SU-DHL-6 (cell line): ENCODE data around the gene KSR1.

Source experiments
- EZH2phosphoT487 ChIP-seq: fragments of 200-600 bp; sonication (generic), shearing (Covaris generic); conservative IDR thresholded peaks from 2 replicates; pipeline ENCODE4 v1.6.1; 2018; ENCODE audit warnings: mild to moderate bottlenecking, antibody characterized with exemption, low read length, moderate library complexity, mixed read lengths
- TF ChIP-seq, protein P1 (sequence below): fragments of 200-600 bp; sonication (generic); IDR thresholded peaks from one replicate; pipeline ENCODE4 v1.5.1; 2017; ENCODE audit warnings: antibody characterized with exemption, mild to moderate bottlenecking, low read length, moderate library complexity; ENCODE audit not compliant: insufficient read depth, poor library complexity, severe bottlenecking

DNA sequence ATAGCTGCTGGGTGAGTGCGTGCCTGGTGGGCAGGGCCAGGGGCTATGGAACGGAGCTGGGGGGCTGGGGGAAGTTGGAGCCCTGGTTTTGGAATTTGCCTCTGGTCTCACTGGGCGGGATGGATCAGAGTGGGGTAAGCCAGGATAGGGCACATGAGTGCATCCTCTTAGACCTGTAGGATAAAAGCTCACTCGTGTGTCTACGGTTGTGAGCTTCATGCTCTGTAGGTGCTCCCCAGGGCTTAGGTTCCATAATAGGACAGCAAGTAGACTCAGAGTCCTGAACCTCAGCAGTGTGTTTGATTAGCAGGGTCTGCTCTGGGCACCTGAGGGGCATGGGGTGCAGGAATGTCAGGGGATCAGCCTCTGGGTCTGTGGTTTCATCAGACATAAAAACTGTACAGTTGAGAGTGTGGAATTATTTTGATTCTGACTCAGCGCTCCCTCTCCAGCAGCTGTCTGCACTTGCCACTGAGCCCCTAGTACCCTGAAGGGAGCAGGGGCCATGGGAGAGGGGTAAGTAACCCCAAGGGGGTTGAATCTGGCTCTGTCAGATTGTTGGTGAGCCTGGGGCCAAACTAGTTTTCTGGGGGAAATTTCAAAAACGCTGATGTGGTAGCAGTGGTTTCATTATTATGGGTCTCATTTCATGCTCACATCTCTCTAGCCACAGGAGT is 90.5 kb downstream of the KSR1 start:
- TF ChIP-seq, protein P1, sequence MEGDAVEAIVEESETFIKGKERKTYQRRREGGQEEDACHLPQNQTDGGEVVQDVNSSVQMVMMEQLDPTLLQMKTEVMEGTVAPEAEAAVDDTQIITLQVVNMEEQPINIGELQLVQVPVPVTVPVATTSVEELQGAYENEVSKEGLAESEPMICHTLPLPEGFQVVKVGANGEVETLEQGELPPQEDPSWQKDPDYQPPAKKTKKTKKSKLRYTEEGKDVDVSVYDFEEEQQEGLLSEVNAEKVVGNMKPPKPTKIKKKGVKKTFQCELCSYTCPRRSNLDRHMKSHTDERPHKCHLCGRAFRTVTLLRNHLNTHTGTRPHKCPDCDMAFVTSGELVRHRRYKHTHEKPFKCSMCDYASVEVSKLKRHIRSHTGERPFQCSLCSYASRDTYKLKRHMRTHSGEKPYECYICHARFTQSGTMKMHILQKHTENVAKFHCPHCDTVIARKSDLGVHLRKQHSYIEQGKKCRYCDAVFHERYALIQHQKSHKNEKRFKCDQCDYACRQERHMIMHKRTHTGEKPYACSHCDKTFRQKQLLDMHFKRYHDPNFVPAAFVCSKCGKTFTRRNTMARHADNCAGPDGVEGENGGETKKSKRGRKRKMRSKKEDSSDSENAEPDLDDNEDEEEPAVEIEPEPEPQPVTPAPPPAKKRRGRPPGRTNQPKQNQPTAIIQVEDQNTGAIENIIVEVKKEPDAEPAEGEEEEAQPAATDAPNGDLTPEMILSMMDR: no peak
- no peak for TF ChIP-seq EZH2phosphoT487
